ENCODE results near the gene SLC22A15. TPM values are rescaled to one million over a fixed set of nuclear protein-coding genes. Genes with fewer than 3 reads are reported as not detected.

Gene SLC22A15
- total RNA-seq, 2 donors from 2014 or later, result 8.3 to 15.6 TPM

GRCh38 chr1:116015679-116016078, 39.4 kb downstream of the SLC22A15 start:
- H3K36me3 ChIP-seq (ENCODE audit: control insufficient read depth, insufficient read depth, low read length), result peaks cover 11% of the 10 kb centered on the region
- H3K27ac ChIP-seq (ENCODE audit: low read depth, low read length), result no peak overlapping the region
- H3K9ac ChIP-seq (ENCODE audit: extremely low read depth, low read length, poor library complexity, severe bottlenecking), result no peak overlapping the region
- DNase-seq, result no peak
- Mint-ChIP-seq H3K9me3 (peaks cover 2% of the 10 kb centered on the region), H3K27me3 (ENCODE audit: insufficient read depth) (no peaks in the 10 kb centered on the region), H3K36me3 (ENCODE audit: low read depth) (peaks cover 32% of the 10 kb centered on the region), H3K4me3 (no peak overlapping the region), H3K4me1 (peaks cover 1% of the 10 kb centered on the region), H3K27ac (no peak overlapping the region)
- TF ChIP-seq CTCF (conservative IDR thresholded peaks at IDR 0.05), result no peak
- peaks cover 5% of the 10 kb centered on the region for H3K9me3 ChIP-seq (ENCODE audit: control insufficient read depth, low read length)
- H3K4me3 ChIP-seq (ENCODE audit: low read length), result no peak overlapping the region
- no peaks in the 10 kb centered on the region for H3K4me1 ChIP-seq (ENCODE audit: control insufficient read depth, insufficient read depth, low read length)
- H3K27me3 ChIP-seq (ENCODE audit: control insufficient read depth, insufficient read depth, low read length, poor library complexity, severe bottlenecking), result no peaks in the 10 kb centered on the region
- WGBS, 2 experiments (ENCODE audit: insufficient coverage in 1 of 2, insufficient read length in 1 of 2), result 97 to 100% methylated on average over 1 of the region's 1 CpG

GRCh38 chr1:116018007-116018406, 41.7 kb downstream of the SLC22A15 start:
- H3K27ac Mint-ChIP-seq, result no peak overlapping the region
- WGBS, 2 experiments (ENCODE audit: insufficient coverage in 1 of 2, insufficient read length in 1 of 2), result 80 to 94% methylated on average over 1 to 5 of the region's 5 CpGs

GRCh38 chr1:116019653-116020253, 43.4 kb downstream of the SLC22A15 start:
- Histone ChIP-seq H3K4me1 (ENCODE audit: control insufficient read depth, insufficient read depth, low read length) (no peaks in the 10 kb centered on the region), H3K9me3 (ENCODE audit: control insufficient read depth, low read length) (peaks cover 5% of the 10 kb centered on the region), H3K36me3 (ENCODE audit: control insufficient read depth, insufficient read depth, low read length) (peaks cover 43% of the 10 kb centered on the region), H3K9ac (ENCODE audit: extremely low read depth, low read length, poor library complexity, severe bottlenecking) (no peak overlapping the region), H3K27ac (ENCODE audit: low read depth, low read length) (no peak overlapping the region), H3K4me3 (ENCODE audit: low read length) (no peak overlapping the region), H3K27me3 (ENCODE audit: control insufficient read depth, insufficient read depth, low read length, poor library complexity, severe bottlenecking) (no peaks in the 10 kb centered on the region)
- Mint-ChIP-seq H3K27ac (no peak overlapping the region), H3K4me3 (no peak overlapping the region), H3K4me1 (peaks cover 1% of the 10 kb centered on the region), H3K36me3 (ENCODE audit: low read depth) (peaks cover 50% of the 10 kb centered on the region), H3K9me3 (peaks cover 2% of the 10 kb centered on the region), H3K27me3 (ENCODE audit: insufficient read depth) (no peaks in the 10 kb centered on the region)
- WGBS, 2 experiments (ENCODE audit: insufficient coverage in 1 of 2, insufficient read length in 1 of 2), result 90% methylated on average over 2 to 4 of the region's 4 CpGs
- TF ChIP-seq CTCF (conservative IDR thresholded peaks at IDR 0.05), result no peak
- DNase-seq, result no peak

More at GRCh38 chr1:116018007-116018406, 41.7 kb downstream of the SLC22A15 start:
- no peak overlapping the region for H3K4me3 ChIP-seq (ENCODE audit: low read length)
- no peak for TF ChIP-seq CTCF (conservative IDR thresholded peaks at IDR 0.05)
- Mint-ChIP-seq H3K4me1 (peaks cover 1% of the 10 kb centered on the region), H3K4me3 (no peak overlapping the region), H3K27me3 (ENCODE audit: insufficient read depth) (no peaks in the 10 kb centered on the region), H3K9me3 (peaks cover 2% of the 10 kb centered on the region), H3K36me3 (ENCODE audit: low read depth) (peaks cover 48% of the 10 kb centered on the region)
- H3K4me1 ChIP-seq (ENCODE audit: control insufficient read depth, insufficient read depth, low read length), result no peaks in the 10 kb centered on the region
- no peak overlapping the region for H3K27ac ChIP-seq (ENCODE audit: low read depth, low read length)
- peaks cover 34% of the 10 kb centered on the region for H3K36me3 ChIP-seq (ENCODE audit: control insufficient read depth, insufficient read depth, low read length)
- peaks cover 5% of the 10 kb centered on the region for H3K9me3 ChIP-seq (ENCODE audit: control insufficient read depth, low read length)
- no peak for DNase-seq
- no peak overlapping the region for H3K9ac ChIP-seq (ENCODE audit: extremely low read depth, low read length, poor library complexity, severe bottlenecking)
- no peaks in the 10 kb centered on the region for H3K27me3 ChIP-seq (ENCODE audit: control insufficient read depth, insufficient read depth, low read length, poor library complexity, severe bottlenecking)
